ENCODE results near the gene ARHGEF3.

DNA sequence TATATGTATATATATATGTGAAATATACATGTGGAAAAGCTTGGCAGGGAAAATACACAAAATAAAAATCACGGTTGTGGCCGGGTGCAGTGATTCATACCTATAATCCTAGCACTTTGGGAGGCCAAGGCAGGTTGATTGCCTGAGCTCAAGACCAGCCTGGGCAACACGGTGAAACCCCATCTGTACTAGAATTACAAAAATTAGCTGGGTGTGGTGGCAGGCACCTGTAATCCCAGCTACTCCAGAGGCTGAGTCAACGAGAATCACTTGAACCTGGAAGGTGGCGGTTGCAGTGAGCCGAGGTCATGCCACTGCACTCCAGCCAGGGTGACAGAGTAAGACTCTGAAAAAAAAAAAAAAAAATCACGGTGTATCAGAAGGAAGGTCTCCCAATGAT, 20.8 kb upstream of the ARHGEF3 start:
- TF ChIP-seq, protein P1, sequence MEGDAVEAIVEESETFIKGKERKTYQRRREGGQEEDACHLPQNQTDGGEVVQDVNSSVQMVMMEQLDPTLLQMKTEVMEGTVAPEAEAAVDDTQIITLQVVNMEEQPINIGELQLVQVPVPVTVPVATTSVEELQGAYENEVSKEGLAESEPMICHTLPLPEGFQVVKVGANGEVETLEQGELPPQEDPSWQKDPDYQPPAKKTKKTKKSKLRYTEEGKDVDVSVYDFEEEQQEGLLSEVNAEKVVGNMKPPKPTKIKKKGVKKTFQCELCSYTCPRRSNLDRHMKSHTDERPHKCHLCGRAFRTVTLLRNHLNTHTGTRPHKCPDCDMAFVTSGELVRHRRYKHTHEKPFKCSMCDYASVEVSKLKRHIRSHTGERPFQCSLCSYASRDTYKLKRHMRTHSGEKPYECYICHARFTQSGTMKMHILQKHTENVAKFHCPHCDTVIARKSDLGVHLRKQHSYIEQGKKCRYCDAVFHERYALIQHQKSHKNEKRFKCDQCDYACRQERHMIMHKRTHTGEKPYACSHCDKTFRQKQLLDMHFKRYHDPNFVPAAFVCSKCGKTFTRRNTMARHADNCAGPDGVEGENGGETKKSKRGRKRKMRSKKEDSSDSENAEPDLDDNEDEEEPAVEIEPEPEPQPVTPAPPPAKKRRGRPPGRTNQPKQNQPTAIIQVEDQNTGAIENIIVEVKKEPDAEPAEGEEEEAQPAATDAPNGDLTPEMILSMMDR (IDR thresholded peaks at IDR 0.05; ENCODE audit: low read depth, low read length), result no peak
- TF ChIP-seq EZH2phosphoT487 (IDR thresholded peaks at IDR 0.05; ENCODE audit: low read depth), result no peak

Data from OCI-LY3 (cell line).